A673 (cell line): ENCODE results near the gene STK10. TPM values are rescaled to one million over a fixed set of nuclear protein-coding genes. Genes with fewer than 3 reads are reported as not detected.

Experiments used
- BruUV-seq: library from RNA; stranded (reverse); fragments of 400-500 nt; replicated peaks from 2 replicates; lab custom pipeline; 2021; lab: Mats Ljungman, UMichigan
- CTCF ChIA-PET: fragments of 300-600 bp; sonication (Branson Sonifier 250); formaldehyde crosslinking; loops from one replicate; lab custom pipeline; 2022; ENCODE audit warnings: antibody characterized with exemption; lab: Charles Lee
- POLR2A ChIA-PET: fragments of 300-600 bp; sonication (Branson Sonifier 250); formaldehyde crosslinking; loops from one replicate; lab custom pipeline; 2022; ENCODE audit warnings: antibody characterized with exemption; ENCODE audit not compliant: low non-redundant PET; lab: Charles Lee
- DNase-seq: peaks from one replicate; pipeline ENCODE4 v3.0.0-alpha.2; 2015; ENCODE audit warnings: low spot score
- H3K27ac ChIP-seq: fragments of 200-600 bp; sonication (generic); 2 replicates; pipeline ENCODE4 v1.5.1; 2016; ENCODE audit warnings: mixed run types, low read depth, mild to moderate bottlenecking, mixed read lengths, antibody characterized with exemption, low read length; ENCODE audit not compliant: poor library complexity, severe bottlenecking
- H3K27me3 ChIP-seq: fragments of 200-600 bp; sonication (generic); replicated peaks from 2 replicates; pipeline ENCODE4 v1.6.1; 2017; ENCODE audit warnings: mixed run types, low read depth, mild to moderate bottlenecking, mixed read lengths, antibody characterized with exemption, low read length; ENCODE audit not compliant: insufficient read depth, poor library complexity
- H3K36me3 ChIP-seq: fragments of 200-600 bp; sonication (generic); 2 replicates; pipeline ENCODE4 v1.6.1; 2016; ENCODE audit warnings: mixed run types, mild to moderate bottlenecking, mixed read lengths, antibody characterized with exemption, low read length; ENCODE audit not compliant: insufficient read depth, poor library complexity, severe bottlenecking
- H3K4me1 ChIP-seq: fragments of 200-600 bp; sonication (generic); 2 replicates; pipeline ENCODE4 v1.6.1; 2017; ENCODE audit warnings: mixed run types, mild to moderate bottlenecking, mixed read lengths, antibody characterized with exemption, low read length; ENCODE audit not compliant: insufficient read depth, poor library complexity, severe bottlenecking
- H3K4me3 ChIP-seq: fragments of 200-600 bp; sonication (generic); 2 replicates; pipeline ENCODE4 v1.5.1; 2016; ENCODE audit warnings: low read depth, mixed run types, mild to moderate bottlenecking, mixed read lengths, low read length; ENCODE audit not compliant: poor library complexity, severe bottlenecking
- H3K9me3 ChIP-seq: fragments of 200-600 bp; sonication (generic); 2 replicates; pipeline ENCODE4 v1.6.1; 2016; ENCODE audit warnings: mixed run types, low read depth, mild to moderate bottlenecking, mixed read lengths, antibody characterized with exemption, low read length; ENCODE audit not compliant: poor library complexity, severe bottlenecking
- EZH2 ChIP-seq: fragments of 200-600 bp; sonication (generic); IDR thresholded peaks from 2 replicates; pipeline ENCODE4 v1.6.1; 2017; ENCODE audit warnings: borderline replicate concordance, low read depth, mild to moderate bottlenecking, mixed read lengths, antibody characterized with exemption, low read length; ENCODE audit not compliant: poor library complexity, severe bottlenecking
- intact Hi-C: fragments of 100-400 bp; cut with micrococcal nuclease; formaldehyde crosslinking; loops from one replicate; pipeline ENCODE4 v1.10.0; 2022; ENCODE audit not compliant: unreplicated experiment
- total RNA-seq: library from RNA; stranded (reverse); gene quantifications from 2 replicates; pipeline ENCODE4 v1.2.3, GENCODE V29; 2021
- TF ChIP-seq, protein P1 (sequence below): fragments of 300-800, 200-600 bp; sonication (generic); conservative IDR thresholded peaks from 2 replicates; pipeline ENCODE4 v1.5.1; 2017; ENCODE audit warnings: low read depth, mild to moderate bottlenecking, antibody characterized with exemption, low read length, moderate library complexity, mixed read lengths

STK10 gene
- total RNA-seq, 1 experiment from 2014 or later: 3.8 TPM

DNA sequence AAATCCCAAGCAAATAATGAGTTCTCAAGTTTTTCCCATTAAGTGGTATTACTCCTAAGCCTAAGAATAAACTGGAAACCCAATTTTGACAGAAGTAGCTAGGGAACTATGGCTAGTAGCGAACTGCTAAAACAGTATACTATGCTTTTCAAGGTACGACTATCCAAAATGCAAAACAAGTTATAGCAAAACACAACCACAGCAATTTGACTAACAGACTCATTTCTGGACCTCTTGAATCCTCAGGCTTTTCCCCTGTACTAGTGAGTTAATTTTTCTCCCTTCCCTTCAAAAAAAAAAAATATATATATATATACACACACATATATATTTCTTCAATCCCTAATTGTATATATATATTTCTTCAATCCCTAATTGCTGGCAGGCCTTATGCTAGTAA is 188.9 kb downstream of the STK10 start:
- CTCF ChIA-PET: no interaction called here
- BruUV-seq: no TSS peak
- POLR2A ChIA-PET: no interaction called here
- no peak for DNase-seq
- H3K27me3 ChIP-seq: no peaks in the 10 kb centered on the region
- H3K4me1 ChIP-seq: no peaks in the 10 kb centered on the region
- intact Hi-C loops: no loop called here
- no peak overlapping the region for H3K27ac ChIP-seq
- H3K4me3 ChIP-seq: no peak overlapping the region
- no peaks in the 10 kb centered on the region for H3K9me3 ChIP-seq
- TF ChIP-seq, protein P1, sequence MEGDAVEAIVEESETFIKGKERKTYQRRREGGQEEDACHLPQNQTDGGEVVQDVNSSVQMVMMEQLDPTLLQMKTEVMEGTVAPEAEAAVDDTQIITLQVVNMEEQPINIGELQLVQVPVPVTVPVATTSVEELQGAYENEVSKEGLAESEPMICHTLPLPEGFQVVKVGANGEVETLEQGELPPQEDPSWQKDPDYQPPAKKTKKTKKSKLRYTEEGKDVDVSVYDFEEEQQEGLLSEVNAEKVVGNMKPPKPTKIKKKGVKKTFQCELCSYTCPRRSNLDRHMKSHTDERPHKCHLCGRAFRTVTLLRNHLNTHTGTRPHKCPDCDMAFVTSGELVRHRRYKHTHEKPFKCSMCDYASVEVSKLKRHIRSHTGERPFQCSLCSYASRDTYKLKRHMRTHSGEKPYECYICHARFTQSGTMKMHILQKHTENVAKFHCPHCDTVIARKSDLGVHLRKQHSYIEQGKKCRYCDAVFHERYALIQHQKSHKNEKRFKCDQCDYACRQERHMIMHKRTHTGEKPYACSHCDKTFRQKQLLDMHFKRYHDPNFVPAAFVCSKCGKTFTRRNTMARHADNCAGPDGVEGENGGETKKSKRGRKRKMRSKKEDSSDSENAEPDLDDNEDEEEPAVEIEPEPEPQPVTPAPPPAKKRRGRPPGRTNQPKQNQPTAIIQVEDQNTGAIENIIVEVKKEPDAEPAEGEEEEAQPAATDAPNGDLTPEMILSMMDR: no peak
- TF ChIP-seq EZH2: no peak
- peaks cover 4% of the 10 kb centered on the region for H3K36me3 ChIP-seq

DNA sequence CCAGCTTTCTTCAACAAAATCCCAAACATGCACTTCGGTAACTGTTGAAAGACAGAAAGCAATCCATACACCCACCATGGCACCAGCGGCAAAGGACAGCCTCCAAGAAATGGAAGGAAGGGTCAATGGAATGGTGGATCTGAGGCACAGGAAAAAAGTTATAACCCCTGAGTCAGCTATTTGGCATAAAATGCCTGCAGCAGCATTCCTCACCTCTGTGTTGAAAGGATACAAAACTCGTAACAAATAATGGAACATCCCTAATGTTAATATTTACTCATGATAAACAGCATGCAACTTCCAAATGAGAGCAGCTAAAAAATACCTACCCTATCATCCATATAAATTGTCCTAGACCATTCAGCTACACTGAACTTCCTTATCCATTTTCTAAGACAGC is 191.0 kb downstream of the STK10 start:
- H3K27ac ChIP-seq: no peak overlapping the region
- H3K4me3 ChIP-seq: no peak overlapping the region
- intact Hi-C loops: no loop called here
- BruUV-seq: no TSS peak
- ChIA-PET POLR2A (no interaction called here), CTCF (no interaction called here)
- no peaks in the 10 kb centered on the region for H3K4me1 ChIP-seq
- no peaks in the 10 kb centered on the region for H3K27me3 ChIP-seq
- no peak for DNase-seq
- no peaks in the 10 kb centered on the region for H3K9me3 ChIP-seq
- H3K36me3 ChIP-seq: peaks cover 4% of the 10 kb centered on the region
- TF ChIP-seq EZH2: no peak
- TF ChIP-seq, protein P1: no peak

DNA sequence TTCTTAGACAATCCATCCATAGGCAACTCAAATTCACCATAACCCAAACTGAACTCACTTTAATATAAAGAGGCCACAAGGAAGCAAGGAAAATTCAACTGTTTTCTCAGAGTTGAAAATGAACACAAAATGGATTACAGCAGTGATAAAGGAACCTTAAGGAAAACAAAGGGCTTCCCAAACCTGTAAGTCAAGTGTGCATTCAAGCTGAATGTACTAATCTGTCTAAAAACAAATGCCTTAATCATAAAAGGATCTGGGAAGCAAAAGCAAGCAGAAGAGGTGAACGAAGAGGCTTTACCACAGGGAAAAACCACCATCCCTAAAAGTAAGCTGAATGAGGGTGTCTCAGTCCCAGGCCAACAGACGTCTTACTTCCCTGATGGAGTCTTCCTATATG is 195.2 kb downstream of the STK10 start:
- no peaks in the 10 kb centered on the region for H3K4me1 ChIP-seq
- H3K27me3 ChIP-seq: no peaks in the 10 kb centered on the region
- POLR2A ChIA-PET: no interaction called here
- intact Hi-C loops: no loop called here
- CTCF ChIA-PET: no interaction called here
- BruUV-seq: no TSS peak
- H3K36me3 ChIP-seq: peaks cover 4% of the 10 kb centered on the region
- no peaks in the 10 kb centered on the region for H3K9me3 ChIP-seq
- DNase-seq: no peak
- TF ChIP-seq EZH2: no peak
- TF ChIP-seq, protein P1: no peak
- H3K4me3 ChIP-seq: no peak overlapping the region
- no peak overlapping the region for H3K27ac ChIP-seq
